ENCODE data around the gene ZC3H7B. TPM values are rescaled to one million over a fixed set of nuclear protein-coding genes. Genes with fewer than 3 reads are reported as not detected.

The ZC3H7B gene
- total RNA-seq, 2 experiments from 2014 or later: 46.1 to 47.9 TPM

- TF ChIP-seq, protein P1, sequence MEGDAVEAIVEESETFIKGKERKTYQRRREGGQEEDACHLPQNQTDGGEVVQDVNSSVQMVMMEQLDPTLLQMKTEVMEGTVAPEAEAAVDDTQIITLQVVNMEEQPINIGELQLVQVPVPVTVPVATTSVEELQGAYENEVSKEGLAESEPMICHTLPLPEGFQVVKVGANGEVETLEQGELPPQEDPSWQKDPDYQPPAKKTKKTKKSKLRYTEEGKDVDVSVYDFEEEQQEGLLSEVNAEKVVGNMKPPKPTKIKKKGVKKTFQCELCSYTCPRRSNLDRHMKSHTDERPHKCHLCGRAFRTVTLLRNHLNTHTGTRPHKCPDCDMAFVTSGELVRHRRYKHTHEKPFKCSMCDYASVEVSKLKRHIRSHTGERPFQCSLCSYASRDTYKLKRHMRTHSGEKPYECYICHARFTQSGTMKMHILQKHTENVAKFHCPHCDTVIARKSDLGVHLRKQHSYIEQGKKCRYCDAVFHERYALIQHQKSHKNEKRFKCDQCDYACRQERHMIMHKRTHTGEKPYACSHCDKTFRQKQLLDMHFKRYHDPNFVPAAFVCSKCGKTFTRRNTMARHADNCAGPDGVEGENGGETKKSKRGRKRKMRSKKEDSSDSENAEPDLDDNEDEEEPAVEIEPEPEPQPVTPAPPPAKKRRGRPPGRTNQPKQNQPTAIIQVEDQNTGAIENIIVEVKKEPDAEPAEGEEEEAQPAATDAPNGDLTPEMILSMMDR (IDR thresholded peaks at IDR 0.05): no peak
- CTCF ChIA-PET: no interaction called here
- POLR2A ChIA-PET: no interaction called here
Observed at GRCh38 chr22:41364233-41364632, 62.9 kb downstream of the ZC3H7B start.

GRCh38 chr22:41364955-41365354 lies 63.6 kb downstream of the ZC3H7B start:
- ChIA-PET POLR2A (no interaction called here), CTCF (interaction anchor here (1.1 to 1.2 kb wide), 2 partner anchors 39 to 167 kb away, joined by 4 read pairs; no protein-coding TSS in a partner anchor)
- ATAC-seq (no peak), DNase-seq (no peak)
- Mint-ChIP-seq H3K4me1 (ENCODE audit: low read depth) (no peaks in the 10 kb centered on the region), H3K4me3 (no peak overlapping the region), H3K36me3 (ENCODE audit: low read depth) (no peaks in the 10 kb centered on the region), H3K27me3 (peaks cover 6% of the 10 kb centered on the region), H3K9me3 (no peaks in the 10 kb centered on the region), H3K27ac (no peak overlapping the region)
- intact Hi-C loops (cut with micrococcal nuclease): no loop called here
- TF ChIP-seq, protein P1 (IDR thresholded peaks at IDR 0.05): no peak

More at GRCh38 chr22:41364233-41364632, 62.9 kb downstream of the ZC3H7B start:
- ATAC-seq: no peak
- Mint-ChIP-seq H3K27me3 (peaks cover 6% of the 10 kb centered on the region), H3K4me1 (ENCODE audit: low read depth) (no peaks in the 10 kb centered on the region), H3K4me3 (no peak overlapping the region), H3K36me3 (ENCODE audit: low read depth) (no peaks in the 10 kb centered on the region), H3K27ac (no peak overlapping the region), H3K9me3 (no peaks in the 10 kb centered on the region)
- intact Hi-C loops (cut with micrococcal nuclease): no loop called here
- no peak for DNase-seq

DNA sequence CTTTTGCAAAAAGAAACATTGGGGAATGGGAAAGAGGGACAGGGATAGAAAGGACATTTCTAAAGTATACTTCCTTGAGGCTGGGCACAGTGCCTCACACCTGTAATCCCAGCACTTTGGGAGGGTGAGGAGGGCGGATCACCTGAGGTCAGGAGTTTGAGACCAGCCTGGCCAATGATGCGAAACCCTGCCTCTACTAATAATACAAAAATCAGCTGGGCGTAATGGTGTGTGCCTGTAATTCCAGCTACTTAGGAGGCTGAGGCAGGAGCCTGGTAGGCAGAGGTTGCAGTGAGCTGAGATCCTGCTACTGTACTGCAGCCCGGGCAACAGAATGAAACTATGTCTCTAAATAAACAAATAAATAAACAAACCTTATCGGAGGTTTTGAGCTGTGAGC lies 64.1 kb downstream of the ZC3H7B start:
- intact Hi-C loops (cut with micrococcal nuclease): no loop called here
- ATAC-seq: no peak
- Mint-ChIP-seq H3K27me3 (peaks cover 6% of the 10 kb centered on the region), H3K4me3 (no peak overlapping the region), H3K27ac (no peak overlapping the region), H3K4me1 (ENCODE audit: low read depth) (no peaks in the 10 kb centered on the region), H3K9me3 (no peaks in the 10 kb centered on the region), H3K36me3 (ENCODE audit: low read depth) (no peaks in the 10 kb centered on the region)
- CTCF ChIA-PET: interaction anchor here (1.1 to 1.2 kb wide), 2 partner anchors 38 to 167 kb away, joined by 4 read pairs; no protein-coding TSS in a partner anchor
- TF ChIP-seq, protein P1 (IDR thresholded peaks at IDR 0.05): no peak
- no peak for DNase-seq
- POLR2A ChIA-PET: interaction anchor here (0.8 kb wide), 1 partner anchor 18 kb away, joined by 3 read pairs; no protein-coding TSS in a partner anchor

GRCh38 chr22:41366323-41367029 lies 65.2 kb downstream of the ZC3H7B start:
- DNase-seq: no peak
- Mint-ChIP-seq H3K4me1 (ENCODE audit: low read depth) (no peaks in the 10 kb centered on the region), H3K27ac (no peak overlapping the region), H3K9me3 (no peaks in the 10 kb centered on the region), H3K27me3 (peaks cover 7% of the 10 kb centered on the region), H3K36me3 (ENCODE audit: low read depth) (no peaks in the 10 kb centered on the region), H3K4me3 (no peak overlapping the region)
- POLR2A ChIA-PET: interaction anchor here (0.8 to 1.1 kb wide), 3 partner anchors 19 to 177 kb away, joined by 3 to 4 read pairs (median 4); no protein-coding TSS in a partner anchor
- ATAC-seq: peak; percentile 27
- intact Hi-C loops (cut with micrococcal nuclease): no loop called here
- CTCF ChIA-PET: interaction anchor here (1.1 kb wide), 1 partner anchor 37 kb away, joined by 4 read pairs; no protein-coding TSS in a partner anchor
- TF ChIP-seq, protein P1 (IDR thresholded peaks at IDR 0.05): no peak

DNA sequence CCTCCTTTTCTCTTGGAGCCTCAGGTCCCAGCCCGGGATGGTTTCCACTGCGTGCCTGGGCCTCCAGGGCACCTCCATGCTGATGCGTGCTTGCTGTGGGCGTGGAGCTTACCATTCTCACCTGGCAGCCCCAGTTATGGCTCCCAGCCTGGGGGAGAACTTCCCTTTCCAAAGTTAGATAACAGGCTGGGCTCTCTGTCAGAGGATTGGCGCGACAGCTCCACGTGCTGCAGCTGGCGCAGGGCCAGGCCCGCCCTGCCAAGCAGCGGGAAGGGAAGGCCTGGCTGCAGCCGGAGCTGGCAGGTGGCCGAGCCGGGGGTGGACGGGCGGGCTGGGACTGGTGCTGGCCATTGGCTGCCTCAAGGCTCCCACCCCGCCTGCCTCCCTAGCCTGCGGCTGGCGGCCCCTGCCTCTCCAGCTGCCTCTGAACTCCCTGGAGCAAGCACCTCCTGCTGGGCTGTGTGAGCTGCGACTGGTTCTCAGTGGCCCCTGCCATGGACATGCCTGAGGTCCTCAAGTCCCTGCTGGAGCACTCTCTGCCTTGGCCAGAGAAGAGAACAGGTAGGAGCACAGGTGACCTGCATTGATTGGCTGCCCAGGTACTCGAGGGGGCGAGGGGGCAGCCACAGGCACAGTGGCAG lies 65.8 kb downstream of the ZC3H7B start:
- ATAC-seq: peak; percentile 45
- peak; percentile 18 for DNase-seq
- ChIA-PET POLR2A (interaction anchor here (1.0 to 1.1 kb wide), 2 partner anchors 64 to 176 kb away, joined by 4 read pairs; no protein-coding TSS in a partner anchor), CTCF (interaction anchor here (1.0 kb wide), 2 partner anchors 45 to 223 kb away, joined by 3 read pairs; partner anchors contain the start of gene PMM1)
- Mint-ChIP-seq H3K9me3 (no peaks in the 10 kb centered on the region), H3K4me3 (no peak overlapping the region), H3K4me1 (ENCODE audit: low read depth) (no peaks in the 10 kb centered on the region), H3K27ac (no peak overlapping the region), H3K36me3 (ENCODE audit: low read depth) (no peaks in the 10 kb centered on the region), H3K27me3 (peaks cover 7% of the 10 kb centered on the region)
- TF ChIP-seq, protein P1 (IDR thresholded peaks at IDR 0.05): no peak
- intact Hi-C loops (cut with micrococcal nuclease): no loop called here
